K562 (cell line): ENCODE measurements around the gene C11orf98. TPM values are rescaled to one million over a fixed set of nuclear protein-coding genes. Genes with fewer than 3 reads are reported as not detected.

Source experiments
- ARID2 ChIP-seq: fragments of 450-650 bp; IDR thresholded peaks from 2 replicates; pipeline ENCODE4 v1.6.1; 2017; ENCODE audit warnings: antibody characterized with exemption, mild to moderate bottlenecking
- GABPB1 ChIP-seq: sonication (generic); formaldehyde crosslinking; IDR thresholded peaks from 2 replicates; pipeline ENCODE4 v1.8.0; 2022; ENCODE audit warnings: mild to moderate bottlenecking, missing genetic modification reagents
- GTF2E2 ChIP-seq: fragments of 200-800 bp; sonication (Bioruptor generic); IDR thresholded peaks from 2 replicates; pipeline ENCODE4 v1.6.1; 2016; ENCODE audit warnings: missing genetic modification characterization, missing compliant biosample characterization
- KLF6 ChIP-seq: fragments of 250-450 bp; sonication (Bioruptor Pico); IDR thresholded peaks from 2 replicates; pipeline ENCODE4 v1.4.0; 2020; ENCODE audit warnings: mild to moderate bottlenecking, moderate library complexity, borderline replicate concordance
- PRMT5 ChIP-seq: sonication (generic); formaldehyde crosslinking; IDR thresholded peaks from 2 replicates; pipeline ENCODE4 v1.5.0; 2020; ENCODE audit warnings: missing genetic modification reagents
- RBM17 ChIP-seq: fragments of 200-400 bp; formaldehyde crosslinking; IDR thresholded peaks from 2 replicates; pipeline ENCODE4 v1.6.1; 2017; ENCODE audit warnings: low read depth, mild to moderate bottlenecking, low read length, borderline replicate concordance
- STAG1 ChIP-seq: sonication (generic); formaldehyde crosslinking; IDR thresholded peaks from 2 replicates; pipeline ENCODE4 v1.5.0; 2020; ENCODE audit warnings: missing genetic modification reagents, borderline replicate concordance
- TBP ChIP-seq: optimal IDR thresholded peaks from 2 replicates; pipeline ENCODE3; 2011; ENCODE audit warnings: low read depth, low read length, improper control_type of control experiment
- ZBTB8A ChIP-seq: fragments of 450-650 bp; IDR thresholded peaks from 2 replicates; pipeline ENCODE4 v1.6.1; 2018; ENCODE audit warnings: mild to moderate bottlenecking, moderate library complexity; ENCODE audit not compliant: partially characterized antibody
- ZNF165 ChIP-seq: fragments of 250-450 bp; sonication (Bioruptor Pico); IDR thresholded peaks from 2 replicates; pipeline ENCODE4 v1.4.0; 2020; ENCODE audit warnings: borderline replicate concordance
- ZZZ3 ChIP-seq: fragments of 450-650 bp; IDR thresholded peaks from 2 replicates; pipeline ENCODE4 v1.6.1; 2016; ENCODE audit warnings: antibody characterized with exemption, mild to moderate bottlenecking, moderate library complexity
- polyA plus RNA-seq, 8 experiments: library from polyadenylated mRNA; depleted of rRNA in 4 of 8; stranded (reverse) in 5 of 8; unstranded in 3 of 8; fragments of >200 nt; fragmentation: Nextera tagmentation in 2 of 8; fragmentation: Illumina TruSeq in 1 of 8; extraction: Ambion mirVana in 2 of 8; extraction: Trizol in 1 of 8; gene quantifications; 2 replicates each; pipeline versions ENCODE4 v1.2.1 to v1.2.3, GENCODE V29; 2011 to 2014; ENCODE audit warnings: inconsistent platforms in 1 of 8, missing spikeins in 1 of 8
- total RNA-seq, 7 experiments: library from RNA; depleted of rRNA in 6 of 7; stranded (reverse); fragments of >200 nt in 6 of 7; fragmentation: Illumina TruSeq in 2 of 7; extraction: Trizol in 2 of 7; gene quantifications; 2 replicates each; pipeline versions ENCODE4 v1.2.1 to v1.2.3, GENCODE V29; 2011 to 2021; ENCODE audit warnings: low replicate concordance in 1 of 7
- TF ChIP-seq, protein P1 (sequence below): fragments of 150-350 bp; conservative IDR thresholded peaks from 2 replicates; pipeline ENCODE4 v1.6.1; 2014; ENCODE audit warnings: low read length
- TF ChIP-seq, protein P2 (sequence below): fragments of 450-650 bp; IDR thresholded peaks from 2 replicates; pipeline ENCODE4 v1.7.0; 2016; ENCODE audit warnings: borderline replicate concordance
- TF ChIP-seq, protein P3 (sequence below): fragments of 250-450 bp; sonication (Bioruptor Pico); IDR thresholded peaks from 2 replicates; pipeline ENCODE4 v1.5.0; 2022; ENCODE audit warnings: mild to moderate bottlenecking
- TF ChIP-seq, protein P4 (sequence below): fragments of 250-450 bp; sonication (Bioruptor Pico); IDR thresholded peaks from 2 replicates; pipeline ENCODE4 v1.8.0; 2021; ENCODE audit warnings: moderate library complexity, mild to moderate bottlenecking, inconsistent platforms
- TF ChIP-seq, protein P5 (sequence below): fragments of 250-450 bp; sonication (Bioruptor Pico); IDR thresholded peaks from 2 replicates; pipeline ENCODE4 v1.4.0; 2020

C11orf98 gene
- total and polyA plus RNA-seq, 9 of the 15 experiments (the other 6 are each of a cell fraction or from before 2014, with no cell fraction given), result 103 to 352 (median 218) TPM

DNA sequence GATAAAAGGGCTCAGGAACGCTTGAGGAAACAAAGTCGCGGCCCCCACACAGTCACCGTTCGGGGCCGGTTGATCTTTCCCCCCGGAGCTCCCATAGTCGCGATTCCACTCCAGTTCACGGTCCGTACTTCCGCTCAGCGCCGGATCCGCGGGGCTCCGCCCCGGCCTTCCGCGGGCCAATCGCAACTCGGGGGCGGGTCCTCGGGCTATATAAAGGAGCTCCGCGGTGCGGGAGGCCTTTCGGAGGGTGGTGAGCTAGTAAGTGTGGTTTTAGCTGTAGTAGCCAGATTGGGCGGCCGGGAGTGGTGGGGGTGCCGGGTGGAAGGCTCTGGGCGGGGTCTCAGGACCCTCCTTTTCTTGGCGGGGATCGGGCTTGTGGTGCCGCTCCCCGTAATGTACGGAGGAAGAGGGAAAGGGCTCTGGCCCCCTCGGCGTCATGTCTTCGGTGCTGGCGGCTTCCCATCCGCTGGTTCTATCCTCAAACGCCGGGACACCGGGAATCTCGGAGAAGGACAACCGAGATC, at the start of gene C11orf98, which contains the start of gene CSKMT (continued):
- TF ChIP-seq RBM17 (no peak), ARID2 (no peak), TBP (no peak), KLF6 (CRISPR knock-in tag) (no peak), ZNF165 (CRISPR knock-in tag) (no peak), GABPB1 (CRISPR knock-in tag) (peak; percentile 79; the same call in 1 of the 2 replicates), ZBTB8A (no peak), ZZZ3 (no peak), STAG1 (no peak), PRMT5 (CRISPR knock-in tag) (no peak), GTF2E2 (tag) (peak; percentile 99)
- TF ChIP-seq, protein P1, sequence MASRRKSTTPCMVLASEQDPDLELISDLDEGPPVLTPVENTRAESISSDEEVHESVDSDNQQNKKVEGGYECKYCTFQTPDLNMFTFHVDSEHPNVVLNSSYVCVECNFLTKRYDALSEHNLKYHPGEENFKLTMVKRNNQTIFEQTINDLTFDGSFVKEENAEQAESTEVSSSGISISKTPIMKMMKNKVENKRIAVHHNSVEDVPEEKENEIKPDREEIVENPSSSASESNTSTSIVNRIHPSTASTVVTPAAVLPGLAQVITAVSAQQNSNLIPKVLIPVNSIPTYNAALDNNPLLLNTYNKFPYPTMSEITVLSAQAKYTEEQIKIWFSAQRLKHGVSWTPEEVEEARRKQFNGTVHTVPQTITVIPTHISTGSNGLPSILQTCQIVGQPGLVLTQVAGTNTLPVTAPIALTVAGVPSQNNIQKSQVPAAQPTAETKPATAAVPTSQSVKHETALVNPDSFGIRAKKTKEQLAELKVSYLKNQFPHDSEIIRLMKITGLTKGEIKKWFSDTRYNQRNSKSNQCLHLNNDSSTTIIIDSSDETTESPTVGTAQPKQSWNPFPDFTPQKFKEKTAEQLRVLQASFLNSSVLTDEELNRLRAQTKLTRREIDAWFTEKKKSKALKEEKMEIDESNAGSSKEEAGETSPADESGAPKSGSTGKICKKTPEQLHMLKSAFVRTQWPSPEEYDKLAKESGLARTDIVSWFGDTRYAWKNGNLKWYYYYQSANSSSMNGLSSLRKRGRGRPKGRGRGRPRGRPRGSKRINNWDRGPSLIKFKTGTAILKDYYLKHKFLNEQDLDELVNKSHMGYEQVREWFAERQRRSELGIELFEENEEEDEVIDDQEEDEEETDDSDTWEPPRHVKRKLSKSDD, result no peak
- TF ChIP-seq, protein P2, sequence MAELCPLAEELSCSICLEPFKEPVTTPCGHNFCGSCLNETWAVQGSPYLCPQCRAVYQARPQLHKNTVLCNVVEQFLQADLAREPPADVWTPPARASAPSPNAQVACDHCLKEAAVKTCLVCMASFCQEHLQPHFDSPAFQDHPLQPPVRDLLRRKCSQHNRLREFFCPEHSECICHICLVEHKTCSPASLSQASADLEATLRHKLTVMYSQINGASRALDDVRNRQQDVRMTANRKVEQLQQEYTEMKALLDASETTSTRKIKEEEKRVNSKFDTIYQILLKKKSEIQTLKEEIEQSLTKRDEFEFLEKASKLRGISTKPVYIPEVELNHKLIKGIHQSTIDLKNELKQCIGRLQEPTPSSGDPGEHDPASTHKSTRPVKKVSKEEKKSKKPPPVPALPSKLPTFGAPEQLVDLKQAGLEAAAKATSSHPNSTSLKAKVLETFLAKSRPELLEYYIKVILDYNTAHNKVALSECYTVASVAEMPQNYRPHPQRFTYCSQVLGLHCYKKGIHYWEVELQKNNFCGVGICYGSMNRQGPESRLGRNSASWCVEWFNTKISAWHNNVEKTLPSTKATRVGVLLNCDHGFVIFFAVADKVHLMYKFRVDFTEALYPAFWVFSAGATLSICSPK, result no peak
- TF ChIP-seq, protein P3, sequence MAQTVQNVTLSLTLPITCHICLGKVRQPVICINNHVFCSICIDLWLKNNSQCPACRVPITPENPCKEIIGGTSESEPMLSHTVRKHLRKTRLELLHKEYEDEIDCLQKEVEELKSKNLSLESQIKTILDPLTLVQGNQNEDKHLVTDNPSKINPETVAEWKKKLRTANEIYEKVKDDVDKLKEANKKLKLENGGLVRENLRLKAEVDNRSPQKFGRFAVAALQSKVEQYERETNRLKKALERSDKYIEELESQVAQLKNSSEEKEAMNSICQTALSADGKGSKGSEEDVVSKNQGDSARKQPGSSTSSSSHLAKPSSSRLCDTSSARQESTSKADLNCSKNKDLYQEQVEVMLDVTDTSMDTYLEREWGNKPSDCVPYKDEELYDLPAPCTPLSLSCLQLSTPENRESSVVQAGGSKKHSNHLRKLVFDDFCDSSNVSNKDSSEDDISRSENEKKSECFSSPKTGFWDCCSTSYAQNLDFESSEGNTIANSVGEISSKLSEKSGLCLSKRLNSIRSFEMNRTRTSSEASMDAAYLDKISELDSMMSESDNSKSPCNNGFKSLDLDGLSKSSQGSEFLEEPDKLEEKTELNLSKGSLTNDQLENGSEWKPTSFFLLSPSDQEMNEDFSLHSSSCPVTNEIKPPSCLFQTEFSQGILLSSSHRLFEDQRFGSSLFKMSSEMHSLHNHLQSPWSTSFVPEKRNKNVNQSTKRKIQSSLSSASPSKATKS (CRISPR knock-in tag), result no peak
- TF ChIP-seq, protein P4, sequence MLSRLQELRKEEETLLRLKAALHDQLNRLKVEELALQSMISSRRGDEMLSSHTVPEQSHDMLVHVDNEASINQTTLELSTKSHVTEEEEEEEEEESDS (CRISPR knock-in tag), result no peak
- TF ChIP-seq, protein P5, sequence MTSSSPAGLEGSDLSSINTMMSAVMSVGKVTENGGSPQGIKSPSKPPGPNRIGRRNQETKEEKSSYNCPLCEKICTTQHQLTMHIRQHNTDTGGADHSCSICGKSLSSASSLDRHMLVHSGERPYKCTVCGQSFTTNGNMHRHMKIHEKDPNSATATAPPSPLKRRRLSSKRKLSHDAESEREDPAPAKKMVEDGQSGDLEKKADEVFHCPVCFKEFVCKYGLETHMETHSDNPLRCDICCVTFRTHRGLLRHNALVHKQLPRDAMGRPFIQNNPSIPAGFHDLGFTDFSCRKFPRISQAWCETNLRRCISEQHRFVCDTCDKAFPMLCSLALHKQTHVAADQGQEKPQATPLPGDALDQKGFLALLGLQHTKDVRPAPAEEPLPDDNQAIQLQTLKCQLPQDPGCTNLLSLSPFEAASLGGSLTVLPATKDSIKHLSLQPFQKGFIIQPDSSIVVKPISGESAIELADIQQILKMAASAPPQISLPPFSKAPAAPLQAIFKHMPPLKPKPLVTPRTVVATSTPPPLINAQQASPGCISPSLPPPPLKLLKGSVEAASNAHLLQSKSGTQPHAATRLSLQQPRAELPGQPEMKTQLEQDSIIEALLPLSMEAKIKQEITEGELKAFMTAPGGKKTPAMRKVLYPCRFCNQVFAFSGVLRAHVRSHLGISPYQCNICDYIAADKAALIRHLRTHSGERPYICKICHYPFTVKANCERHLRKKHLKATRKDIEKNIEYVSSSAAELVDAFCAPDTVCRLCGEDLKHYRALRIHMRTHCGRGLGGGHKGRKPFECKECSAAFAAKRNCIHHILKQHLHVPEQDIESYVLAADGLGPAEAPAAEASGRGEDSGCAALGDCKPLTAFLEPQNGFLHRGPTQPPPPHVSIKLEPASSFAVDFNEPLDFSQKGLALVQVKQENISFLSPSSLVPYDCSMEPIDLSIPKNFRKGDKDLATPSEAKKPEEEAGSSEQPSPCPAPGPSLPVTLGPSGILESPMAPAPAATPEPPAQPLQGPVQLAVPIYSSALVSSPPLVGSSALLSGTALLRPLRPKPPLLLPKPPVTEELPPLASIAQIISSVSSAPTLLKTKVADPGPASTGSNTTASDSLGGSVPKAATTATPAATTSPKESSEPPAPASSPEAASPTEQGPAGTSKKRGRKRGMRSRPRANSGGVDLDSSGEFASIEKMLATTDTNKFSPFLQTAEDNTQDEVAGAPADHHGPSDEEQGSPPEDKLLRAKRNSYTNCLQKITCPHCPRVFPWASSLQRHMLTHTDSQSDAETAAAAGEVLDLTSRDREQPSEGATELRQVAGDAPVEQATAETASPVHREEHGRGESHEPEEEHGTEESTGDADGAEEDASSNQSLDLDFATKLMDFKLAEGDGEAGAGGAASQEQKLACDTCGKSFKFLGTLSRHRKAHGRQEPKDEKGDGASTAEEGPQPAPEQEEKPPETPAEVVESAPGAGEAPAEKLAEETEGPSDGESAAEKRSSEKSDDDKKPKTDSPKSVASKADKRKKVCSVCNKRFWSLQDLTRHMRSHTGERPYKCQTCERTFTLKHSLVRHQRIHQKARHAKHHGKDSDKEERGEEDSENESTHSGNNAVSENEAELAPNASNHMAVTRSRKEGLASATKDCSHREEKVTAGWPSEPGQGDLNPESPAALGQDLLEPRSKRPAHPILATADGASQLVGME, result no peak
